AG04450 (cell line): ENCODE measurements around the gene PLPP1. TPM values are rescaled to one million over a fixed set of nuclear protein-coding genes. Genes with fewer than 3 reads are reported as not detected.

Source experiments
- CTCF ChIA-PET: fragments of 300-600, 350-600 bp; formaldehyde crosslinking; extraction: SDS; loops from one replicate; lab custom pipeline; 2022; ENCODE audit warnings: antibody characterized with exemption, inconsistent platforms; lab: Charles Lee
- POLR2A ChIA-PET: fragments of 350-600 bp; formaldehyde crosslinking; extraction: SDS; loops from one replicate; lab custom pipeline; 2021; ENCODE audit warnings: antibody characterized with exemption, inconsistent platforms; lab: Yijun Ruan, JAX
- DNase-seq: peaks from one replicate; pipeline ENCODE4 v3.0.0-alpha.2; 2011; ENCODE audit warnings: low read depth, low spot score
- H3K27ac ChIP-seq: one replicate; pipeline ENCODE4 v1.5.1; 2012; ENCODE audit warnings: low read depth, low read length, control low read depth
- H3K27me3 ChIP-seq: one replicate; pipeline ENCODE4 v1.6.0; 2012; ENCODE audit warnings: low read length; ENCODE audit not compliant: control insufficient read depth, insufficient read depth
- H3K4me3 ChIP-seq: 2 replicates; pipeline ENCODE4 v1.5.1; 2011; ENCODE audit warnings: mild to moderate bottlenecking, low read depth, low read length, control low read depth
- H3K9me3 ChIP-seq: 2 replicates; pipeline ENCODE4 v1.5.1; 2012; ENCODE audit warnings: low read length; ENCODE audit not compliant: control insufficient read depth, insufficient read depth
- polyA plus RNA-seq: library from polyadenylated mRNA; depleted of rRNA; stranded (reverse); fragments of >200 nt; gene quantifications from 2 replicates; pipeline ENCODE4 v1.2.3, GENCODE V29; 2011
- TF ChIP-seq, protein P1 (sequence below): IDR thresholded peaks from 2 replicates; pipeline ENCODE4 v1.5.1; 2011; ENCODE audit warnings: low read depth, low read length, control low read depth, inconsistent platforms

PLPP1 gene
- polyA plus RNA-seq, 1 experiment: 54.9 TPM

DNA sequence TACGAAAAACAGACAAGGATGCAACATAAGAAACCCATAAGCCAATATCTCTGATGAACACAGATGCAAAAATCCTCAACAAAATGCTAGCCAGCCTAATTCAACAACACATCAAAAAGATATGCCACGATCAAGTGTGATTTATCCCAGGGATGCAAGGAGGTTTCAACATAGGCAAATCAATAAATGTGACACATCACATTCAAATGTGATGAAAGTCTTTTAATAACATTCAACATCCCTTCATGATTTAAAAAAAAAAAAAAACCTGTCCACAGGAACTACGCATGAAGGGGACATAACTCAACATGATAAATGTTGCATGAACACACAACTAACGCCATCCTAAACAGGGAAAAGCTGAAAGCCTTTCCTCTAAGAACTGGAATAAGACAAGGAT lies 102.2 kb downstream of the PLPP1 start:
- Histone ChIP-seq H3K9me3 (peaks cover 20% of the 10 kb centered on the region), H3K4me3 (no peak overlapping the region), H3K27me3 (no peaks in the 10 kb centered on the region), H3K27ac (no peak overlapping the region)
- TF ChIP-seq, protein P1, sequence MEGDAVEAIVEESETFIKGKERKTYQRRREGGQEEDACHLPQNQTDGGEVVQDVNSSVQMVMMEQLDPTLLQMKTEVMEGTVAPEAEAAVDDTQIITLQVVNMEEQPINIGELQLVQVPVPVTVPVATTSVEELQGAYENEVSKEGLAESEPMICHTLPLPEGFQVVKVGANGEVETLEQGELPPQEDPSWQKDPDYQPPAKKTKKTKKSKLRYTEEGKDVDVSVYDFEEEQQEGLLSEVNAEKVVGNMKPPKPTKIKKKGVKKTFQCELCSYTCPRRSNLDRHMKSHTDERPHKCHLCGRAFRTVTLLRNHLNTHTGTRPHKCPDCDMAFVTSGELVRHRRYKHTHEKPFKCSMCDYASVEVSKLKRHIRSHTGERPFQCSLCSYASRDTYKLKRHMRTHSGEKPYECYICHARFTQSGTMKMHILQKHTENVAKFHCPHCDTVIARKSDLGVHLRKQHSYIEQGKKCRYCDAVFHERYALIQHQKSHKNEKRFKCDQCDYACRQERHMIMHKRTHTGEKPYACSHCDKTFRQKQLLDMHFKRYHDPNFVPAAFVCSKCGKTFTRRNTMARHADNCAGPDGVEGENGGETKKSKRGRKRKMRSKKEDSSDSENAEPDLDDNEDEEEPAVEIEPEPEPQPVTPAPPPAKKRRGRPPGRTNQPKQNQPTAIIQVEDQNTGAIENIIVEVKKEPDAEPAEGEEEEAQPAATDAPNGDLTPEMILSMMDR: no peak
- ChIA-PET CTCF (interaction anchor here (0.7 kb wide), 1 partner anchor 55 kb away, joined by 3 read pairs; no protein-coding TSS in a partner anchor), POLR2A (interaction anchor here (0.7 kb wide), 1 partner anchor 74 kb away, joined by 12 read pairs; no protein-coding TSS in a partner anchor)
- no peak for DNase-seq

DNA sequence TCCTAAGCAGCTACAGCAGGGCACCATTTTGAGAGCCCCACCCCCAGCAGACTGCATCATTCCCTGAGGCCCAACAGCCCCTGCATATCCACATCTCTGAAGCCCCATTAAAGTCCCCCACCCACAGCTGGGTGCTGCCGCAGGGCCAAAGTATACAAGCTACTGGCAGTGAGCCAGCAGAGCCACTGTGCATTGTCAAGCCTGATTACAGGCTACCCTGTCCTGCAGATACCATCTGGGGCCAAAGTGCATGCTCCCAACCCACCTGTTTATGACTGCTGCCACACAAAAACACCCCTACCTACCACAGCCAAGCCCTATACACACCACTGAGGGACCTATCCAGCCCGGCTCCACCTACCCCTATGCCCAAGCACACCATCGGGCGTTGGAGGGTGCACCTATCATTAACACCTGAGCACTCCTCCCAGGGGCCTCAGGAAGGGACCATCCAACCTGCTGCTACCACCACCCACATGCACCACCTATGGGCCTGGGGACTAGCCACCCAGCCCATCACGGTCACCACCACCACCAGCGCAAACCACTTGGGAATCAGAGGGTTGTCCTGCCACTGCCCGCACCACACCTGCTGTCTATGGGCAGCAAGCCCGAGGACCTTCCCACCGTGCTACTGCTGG lies 105.0 kb downstream of the PLPP1 start:
- Histone ChIP-seq H3K4me3 (no peak overlapping the region), H3K27me3 (no peaks in the 10 kb centered on the region), H3K27ac (no peak overlapping the region), H3K9me3 (peaks cover 20% of the 10 kb centered on the region)
- TF ChIP-seq, protein P1: no peak
- POLR2A ChIA-PET: no interaction called here
- DNase-seq: no peak
- CTCF ChIA-PET: no interaction called here

- Histone ChIP-seq H3K27me3 (no peaks in the 10 kb centered on the region), H3K9me3 (peaks cover 20% of the 10 kb centered on the region), H3K4me3 (no peak overlapping the region), H3K27ac (no peak overlapping the region)
- CTCF ChIA-PET: no interaction called here
- TF ChIP-seq, protein P1: no peak
- POLR2A ChIA-PET: interaction anchor here (0.6 kb wide), 1 partner anchor 387 kb away, joined by 3 read pairs; no protein-coding TSS in a partner anchor
- no peak for DNase-seq
Measured at GRCh38 chr5:55429221-55429612, 105.5 kb downstream of the PLPP1 start.

GRCh38 chr5:55427157-55427556 lies 107.6 kb downstream of the PLPP1 start:
- no peak overlapping the region for H3K27ac ChIP-seq
- H3K4me3 ChIP-seq: no peak overlapping the region
- TF ChIP-seq, protein P1: no peak
- H3K9me3 ChIP-seq: peaks cover 10% of the 10 kb centered on the region
- CTCF ChIA-PET: interaction anchor here (0.6 to 1.4 kb wide), 5 partner anchors 10 to 265 kb away, joined by 3 to 6 read pairs (median 4); no protein-coding TSS in a partner anchor
- peak; percentile 55 for DNase-seq
- H3K27me3 ChIP-seq: no peaks in the 10 kb centered on the region
- POLR2A ChIA-PET: no interaction called here

DNA sequence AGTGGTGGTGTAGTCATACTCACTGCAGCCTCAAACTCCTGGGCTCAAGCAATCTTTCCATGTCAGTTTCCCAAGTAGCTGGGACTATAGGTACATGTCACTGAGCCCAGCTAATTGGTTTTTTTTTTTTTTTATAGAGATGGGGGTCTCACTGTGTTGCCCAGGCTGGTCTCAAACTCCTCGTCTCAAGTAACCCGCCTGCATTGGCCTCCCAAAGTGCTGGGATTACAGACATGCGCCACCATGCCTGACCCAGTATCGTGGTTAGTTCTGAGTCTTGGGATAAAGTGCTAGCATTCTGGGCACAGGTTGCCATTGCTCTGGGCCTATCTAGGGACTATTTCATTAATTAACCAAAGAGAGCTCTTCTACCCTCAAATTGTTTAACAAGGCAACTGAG lies 108.3 kb downstream of the PLPP1 start:
- Histone ChIP-seq H3K27ac (no peak overlapping the region), H3K9me3 (peaks cover 7% of the 10 kb centered on the region), H3K4me3 (no peak overlapping the region), H3K27me3 (no peaks in the 10 kb centered on the region)
- DNase-seq: no peak
- ChIA-PET POLR2A (no interaction called here), CTCF (interaction anchor here (1.0 kb wide), 1 partner anchor 13 kb away, joined by 4 read pairs; no protein-coding TSS in a partner anchor)
- TF ChIP-seq, protein P1: no peak
